GM19238 (cell line): ENCODE measurements around the gene RASSF4.
"Not testable (repeated sequence)": the region's sequence is repeated elsewhere in the genome, so short reads cannot be mapped to it uniquely, and the experiment has no call there.

Experiments used
- DNase-seq: peaks from one replicate; pipeline ENCODE4 v3.0.0; 2011; ENCODE audit warnings: low spot score; ENCODE audit not compliant: insufficient read length

The RASSF4 gene

GRCh38 chr10:45003432-45004000 is 43.9 kb downstream of the RASSF4 start:
- no peak for DNase-seq

GRCh38 chr10:45004661-45005060 is 45.1 kb downstream of the RASSF4 start:
- no peak for DNase-seq

- DNase-seq, result no peak
These were observed 45.7 kb downstream of the RASSF4 start for GRCh38 chr10:45005284-45005683.

GRCh38 chr10:45006276-45007030 is 46.9 kb downstream of the RASSF4 start:
- no peak for DNase-seq

GRCh38 chr10:45008524-45009161 is 49.0 kb downstream of the RASSF4 start:
- DNase-seq, result no peak

GRCh38 chr10:45014557-45014956 is 55.0 kb downstream of the RASSF4 start:
- not testable (repeated sequence) for DNase-seq

- DNase-seq, result no peak
These were observed 56.0 kb downstream of the RASSF4 start for GRCh38 chr10:45015590-45015989.

- DNase-seq, result no peak
These were observed 63.8 kb downstream of the RASSF4 start for GRCh38 chr10:45023426-45023825.

- DNase-seq, result no peak
These were observed 74.7 kb downstream of the RASSF4 start for GRCh38 chr10:45034301-45034700.

GRCh38 chr10:45035673-45036072 is 76.1 kb downstream of the RASSF4 start:
- DNase-seq, result no peak

GRCh38 chr10:45040921-45041542 is 81.4 kb downstream of the RASSF4 start:
- no peak for DNase-seq

- DNase-seq, result no peak
These were observed 84.7 kb downstream of the RASSF4 start for GRCh38 chr10:45044290-45044689.
